C1 segment of cervical spinal cord (tissue), 14 donors: Measurements from ENCODE around the gene SNX19.

Experiments
- DNase-seq, 14 donors: peaks; one replicate each; lab custom pipeline; 2025; lab: John Stamatoyannopoulos, UW

The SNX19 gene

GRCh38 chr11:130907229-130907628 is 9.1 kb downstream of the SNX19 start:
- DNase-seq, result no peak

- DNase-seq, result no peak
Observed at GRCh38 chr11:130906616-130907015, 9.7 kb downstream of the SNX19 start.

GRCh38 chr11:130905512-130905911 is 10.8 kb downstream of the SNX19 start:
- DNase-seq, result no peak

- no peak for DNase-seq
Observed at GRCh38 chr11:130904380-130904779, 11.9 kb downstream of the SNX19 start.

GRCh38 chr11:130902380-130902779 is 13.9 kb downstream of the SNX19 start:
- DNase-seq, result no peak

GRCh38 chr11:130899106-130899505 is 17.2 kb downstream of the SNX19 start:
- DNase-seq, result no peak

- peak in 1 of 14 donors; percentile 15 for DNase-seq
Observed at GRCh38 chr11:130897262-130898182, 18.8 kb downstream of the SNX19 start.

- DNase-seq, result peak in 11 of 14 donors; percentile 18 to 75 (median 63)
Observed at GRCh38 chr11:130894322-130895025, 21.8 kb downstream of the SNX19 start.

- DNase-seq, result no peak
Observed at GRCh38 chr11:130892861-130893260, 23.4 kb downstream of the SNX19 start.

- DNase-seq, result no peak
Observed at GRCh38 chr11:130891326-130891725, 25.0 kb downstream of the SNX19 start.

- no peak for DNase-seq
Observed at GRCh38 chr11:130890039-130890745, 26.1 kb downstream of the SNX19 start.

GRCh38 chr11:130888790-130889189 is 27.5 kb downstream of the SNX19 start:
- no peak for DNase-seq

GRCh38 chr11:130886704-130887103 is 29.6 kb downstream of the SNX19 start:
- DNase-seq, result no peak

GRCh38 chr11:130882138-130882551 is 34.1 kb downstream of the SNX19 start:
- DNase-seq, result no peak

GRCh38 chr11:130881475-130882137 is 34.7 kb downstream of the SNX19 start:
- DNase-seq, result no peak

- DNase-seq, result no peak
Observed at GRCh38 chr11:130879836-130880235, 36.4 kb downstream of the SNX19 start.

GRCh38 chr11:130876931-130877915 is 39.1 kb downstream of the SNX19 start:
- peak in 1 of 14 donors; percentile 20 for DNase-seq

GRCh38 chr11:130876100-130876499 is 40.2 kb downstream of the SNX19 start:
- no peak for DNase-seq

- peak in 8 of 14 donors; percentile 10 to 66 (median 32) for DNase-seq
Observed at GRCh38 chr11:130874955-130875531, 41.2 kb downstream of the SNX19 start.

GRCh38 chr11:130874396-130874795 is 41.9 kb downstream of the SNX19 start:
- DNase-seq, result no peak
